Heart right ventricle (tissue), 16 donors: ENCODE results near the gene HNMT. TPM values are rescaled to one million over a fixed set of nuclear protein-coding genes. Genes with fewer than 3 reads are reported as not detected.

Experiments
- ATAC-seq, 8 donors: fragments of 200-7000 bp; cut with Tn5 transposase; one replicate each; pipeline ENCODE4 v1.9.1; 2020; ENCODE audit warnings: mild to moderate bottlenecking in 8 of 8, moderate library complexity in 8 of 8, moderate number of reproducible peaks in 1 of 8
- DNase-seq, 2 donors: peaks; one replicate each; pipeline ENCODE4 v3.0.0-alpha.2; 2020
- H3K27ac ChIP-seq, 10 donors: fragments of 200-600 bp; sonication (generic) in 2 of 10; one replicate each; pipeline versions ENCODE4 v1.5.0 to v1.8.0; 2020 to 2022; ENCODE audit warnings: mild to moderate bottlenecking in 3 of 10
- H3K27me3 ChIP-seq, 7 donors: fragments of 200-600 bp; one replicate each; pipeline ENCODE4 v1.8.0; 2021 to 2022; ENCODE audit warnings: mild to moderate bottlenecking in 2 of 7
- H3K36me3 ChIP-seq, 9 donors: fragments of 200-600 bp; sonication (generic) in 1 of 9; one replicate each; pipeline versions ENCODE4 v1.5.0 to v1.8.0; 2020 to 2022; ENCODE audit warnings: mild to moderate bottlenecking in 2 of 9
- H3K4me1 ChIP-seq, 9 donors: fragments of 200-600 bp; sonication (generic) in 1 of 9; one replicate each; pipeline versions ENCODE4 v1.5.0 to v1.8.0; 2020 to 2022; ENCODE audit warnings: mild to moderate bottlenecking in 4 of 9
- H3K4me3 ChIP-seq, 10 donors: fragments of 200-600 bp; sonication (generic) in 2 of 10; one replicate each; pipeline versions ENCODE4 v1.5.0 to v1.8.0; 2020 to 2022; ENCODE audit warnings: mild to moderate bottlenecking in 7 of 10, moderate library complexity in 2 of 10
- H3K9me3 ChIP-seq, 11 donors: fragments of 200-600 bp in 10 of 11; sonication (generic) in 2 of 11; one replicate each; pipeline versions ENCODE4 v1.5.0 to v1.8.0; 2013 to 2022; ENCODE audit warnings: mild to moderate bottlenecking in 2 of 11, control low read depth in 1 of 11, moderate library complexity in 1 of 11
- CTCF ChIP-seq, 9 donors: fragments of 200-600 bp; sonication (generic) in 2 of 9; IDR thresholded peaks; one replicate each; pipeline versions ENCODE4 v1.5.0 to v1.8.0; 2021 to 2022; ENCODE audit warnings: antibody characterized with exemption in 9 of 9, mild to moderate bottlenecking in 5 of 9, moderate library complexity in 1 of 9
- WGBS, 2 donors: extraction: QIAGEN DNeasy Blood & Tissue Kit; methylation state at CpG; one replicate each; pipeline ENCODE4 v1.1.7; 2013; ENCODE audit warnings: inconsistent platforms in 1 of 2; 5-methylcytosine and 5-hydroxymethylcytosine counted together
- intact Hi-C, 10 donors: fragments of 100-400 bp; cut with DNase I; formaldehyde crosslinking; loops; one replicate each; pipeline versions ENCODE4 v1.11.1 to v1.14.2; 2022
- polyA plus RNA-seq, 2 donors: library from polyadenylated mRNA; stranded (reverse); fragments of 200-250 nt; gene quantifications; one replicate each; pipeline ENCODE4 v1.2.3, GENCODE V29; 2013
- total RNA-seq, 10 donors: library from RNA; stranded (reverse); fragmentation: NEBNext Ultra II Directional in 3 of 10; extraction: Animal tissue kit (Norgen Biotek cat#: 25700) in 3 of 10; gene quantifications; one replicate each; pipeline versions ENCODE4 v1.2.1 to v1.2.4, GENCODE V29; 2021 to 2023
- donor health status: Arrhythmogenic right ventricular cardiomyopathy.
- donor health status: ischemic (EF 13 %, LVEDD 7.1; RV severe dilation, severe dysfunction).
- donor health status: healthy with polysubstance abuse.
- donor health status: DM: no; HTN: yes; CAD: no.
- donor health status: DM: no; HTN: no; CAD: no.
- donor health status: ischemic (EF 25% LVEDD 6.9; RV normal size, moderate dysfunction).
- donor health status: ischemic (EF 25% LVEDD 5.7; RV mildly dilated, moderate dysfunction).
- donor health status: healthy.
- donor health status: DM: yes; HTN: yes; CAD: no.
- donor health status: Ischemic cardiomyopathy.
- donor health status: ischemic (EF 35%, LVEDD 5.7; RV mildly dilated, moderate dysfunction).
- donor health status: nonischemic (EF 11% LVEDD 7.7; RV severe dilation, severe dysfunction).
- donor health status: DM: yes; HTN: yes; CAD: no.
- donor health status: PGD.
- donor health status: ischemic (EF 29% LVEDD 5.4; RV normal size, mild dysfunction).
- donor health status: nonischemic (EF 23%, LVEDD 6.1; RV moderate dilation, normal function).

Gene HNMT
- total and polyA plus RNA-seq, 12 donors: 7.2 to 24.9 (median 10.6) TPM

DNA sequence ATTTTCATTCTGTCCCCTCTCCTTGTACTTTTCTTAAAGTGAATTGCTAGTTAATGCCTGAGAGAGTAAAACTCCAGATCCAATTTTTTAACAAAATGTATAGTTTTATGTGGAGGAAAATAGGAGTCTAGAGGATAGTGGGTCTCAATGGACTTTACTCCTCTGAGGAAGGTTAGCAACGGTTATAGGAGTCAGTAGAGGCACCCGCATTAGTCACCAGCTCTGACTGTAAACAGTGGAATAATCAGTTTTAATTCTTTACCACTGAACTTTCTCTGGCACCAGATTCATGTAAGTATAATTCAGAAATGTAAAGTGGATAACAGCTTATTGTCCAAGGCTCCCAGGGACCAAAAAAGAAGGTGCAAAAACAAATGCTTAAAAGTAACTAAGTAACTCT is 38.7 kb upstream of the HNMT start:
- intact Hi-C loops: no loop called here
- peaks cover 0 to 18% (median 0%) of the 10 kb centered on the region in 9 donors for H3K4me1 ChIP-seq
- no peak overlapping the region for H3K4me3 ChIP-seq
- 90 to 91% methylated on average over 2 of the region's 2 CpGs for WGBS, 2 donors
- no peaks in the 10 kb centered on the region for H3K9me3 ChIP-seq
- ATAC-seq (no peak), DNase-seq (no peak)
- no peak overlapping the region for H3K27ac ChIP-seq
- no peaks in the 10 kb centered on the region for H3K27me3 ChIP-seq
- no peak for TF ChIP-seq CTCF (IDR thresholded peaks at IDR 0.05)
- H3K36me3 ChIP-seq: no peaks in the 10 kb centered on the region

- DNase-seq: no peak
- Histone ChIP-seq H3K36me3 (no peaks in the 10 kb centered on the region), H3K4me3 (no peak overlapping the region), H3K27me3 (no peaks in the 10 kb centered on the region), H3K27ac (no peak overlapping the region), H3K4me1 (peaks cover 0 to 12% (median 0%) of the 10 kb centered on the region in 9 donors), H3K9me3 (no peaks in the 10 kb centered on the region)
- intact Hi-C loops: no loop called here
- ATAC-seq: no peak
- no peak for TF ChIP-seq CTCF (IDR thresholded peaks at IDR 0.05)
- WGBS, 2 donors: 92 to 93% methylated on average over 4 of the region's 4 CpGs
Measured at GRCh38 chr2:137927846-137928245, 36.4 kb upstream of the HNMT start.

DNA sequence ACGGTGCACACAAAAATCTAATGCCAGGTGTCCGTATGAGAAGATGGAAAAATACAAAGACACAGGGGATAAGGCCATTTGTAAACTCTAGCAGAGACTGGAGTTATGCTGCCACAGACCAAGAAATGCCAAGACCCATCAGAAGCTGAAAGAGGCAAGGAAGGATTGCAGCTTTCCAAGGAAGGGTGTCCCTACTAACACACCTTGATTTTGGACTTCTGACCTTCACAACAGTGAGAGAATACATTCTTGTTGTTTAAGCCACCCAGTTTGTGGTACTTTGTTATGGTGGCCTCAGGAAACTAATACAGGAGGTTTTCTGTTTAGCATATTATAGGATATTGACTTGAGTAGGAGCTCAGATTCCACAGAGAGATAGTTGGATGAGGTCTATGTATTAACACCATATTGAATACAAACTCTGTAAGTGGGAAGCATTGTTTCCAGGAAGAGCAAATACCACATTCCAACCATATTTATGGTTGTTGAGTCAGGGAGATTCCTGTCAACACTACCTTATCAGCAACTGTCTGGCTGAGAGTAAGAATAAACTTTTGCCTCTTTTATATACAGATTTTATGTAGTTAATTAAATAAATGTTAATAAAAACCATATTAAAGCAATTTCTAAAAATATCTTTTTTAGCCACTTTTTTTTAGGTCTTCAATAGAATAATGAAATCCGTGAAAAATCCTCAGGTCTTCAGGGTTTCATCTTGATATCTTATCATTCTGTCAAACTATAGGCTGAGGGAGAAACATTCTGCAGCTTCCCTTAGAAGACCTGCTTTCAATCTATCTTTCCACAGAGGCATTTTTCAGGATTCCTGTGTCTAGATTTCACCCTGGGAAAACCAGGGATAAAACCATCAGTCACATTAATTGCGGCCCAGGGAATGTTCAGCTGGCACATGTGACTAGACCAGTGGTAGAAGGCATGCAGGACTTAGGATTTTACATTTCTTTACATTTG is 35.4 kb upstream of the HNMT start:
- no peak for ATAC-seq
- TF ChIP-seq CTCF (IDR thresholded peaks at IDR 0.05): no peak
- Histone ChIP-seq H3K4me1 (peaks cover 0 to 9% (median 0%) of the 10 kb centered on the region in 9 donors), H3K36me3 (no peaks in the 10 kb centered on the region), H3K27ac (no peak overlapping the region), H3K4me3 (no peak overlapping the region), H3K9me3 (no peaks in the 10 kb centered on the region), H3K27me3 (no peaks in the 10 kb centered on the region)
- 48 to 50% methylated on average over 4 of the region's 4 CpGs for WGBS, 2 donors
- intact Hi-C loops: no loop called here
- no peak for DNase-seq

DNA sequence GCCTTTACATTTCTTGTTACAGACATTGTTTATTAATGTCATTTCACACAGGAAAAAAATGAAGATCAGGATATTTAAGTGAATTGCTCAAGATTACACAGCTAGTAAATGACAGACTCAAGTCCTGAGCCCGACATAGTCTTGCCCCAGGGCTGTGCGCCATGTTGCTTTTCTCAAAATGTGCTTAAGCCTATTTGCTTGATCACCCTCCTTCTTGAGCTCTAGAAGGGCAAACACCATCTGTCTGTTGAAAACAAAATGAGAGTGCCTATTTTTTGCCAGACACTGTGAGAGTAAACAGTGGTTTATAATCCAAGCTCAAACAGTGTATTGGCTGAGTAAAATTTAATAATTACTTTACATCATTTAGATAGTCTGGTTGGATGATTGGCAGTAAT is 34.8 kb upstream of the HNMT start:
- Histone ChIP-seq H3K9me3 (no peaks in the 10 kb centered on the region), H3K4me3 (no peak overlapping the region), H3K4me1 (peaks cover 0 to 9% (median 0%) of the 10 kb centered on the region in 9 donors), H3K36me3 (no peaks in the 10 kb centered on the region), H3K27me3 (no peaks in the 10 kb centered on the region), H3K27ac (no peak overlapping the region)
- WGBS, 2 donors: 82 to 88% methylated on average over 2 of the region's 2 CpGs
- intact Hi-C loops: no loop called here
- ATAC-seq: no peak
- DNase-seq: no peak
- no peak for TF ChIP-seq CTCF (IDR thresholded peaks at IDR 0.05)
